GM12878 (cell line): Measurements from ENCODE around the gene RASGRP3. TPM values are rescaled to one million over a fixed set of nuclear protein-coding genes. Genes with fewer than 3 reads are reported as not detected.

Source experiments
- ATAC-seq: fragments of 200-7000 bp; cut with Tn5 transposase; 3 replicates; pipeline ENCODE4 v1.9.1; 2020; ENCODE audit warnings: mild to moderate bottlenecking, moderate library complexity
- BruUV-seq: library from RNA; stranded (reverse); fragments of 400-500 nt; replicated peaks from 2 replicates; lab custom pipeline; 2021; lab: Mats Ljungman, UMichigan
- CTCF ChIA-PET: fragments of 300-600 bp; sonication (Branson Sonifier 250); formaldehyde crosslinking; extraction: SDS; loops from one replicate; lab custom pipeline; 2021; ENCODE audit warnings: inconsistent platforms; lab: Yijun Ruan, JAX
- POLR2A ChIA-PET: fragments of 350-600 bp; formaldehyde crosslinking; extraction: SDS; loops from one replicate; lab custom pipeline; 2021; ENCODE audit warnings: inconsistent platforms; lab: Charles Lee
- RAD21 ChIA-PET: fragments of 300-600 bp; sonication (Branson Sonifier 250); formaldehyde crosslinking; loops from one replicate; lab custom pipeline; 2023; ENCODE audit warnings: antibody characterized with exemption; ENCODE audit not compliant: unreplicated experiment; lab: Charles Lee
- SMC1A ChIA-PET: fragments of 300-600 bp; sonication (Branson Sonifier 250); formaldehyde crosslinking; loops from one replicate; lab custom pipeline; 2023; ENCODE audit not compliant: unreplicated experiment, uncharacterized antibody; lab: Charles Lee
- DNase-seq: peaks from one replicate; pipeline ENCODE4 v3.0.0-alpha.2; 2011; ENCODE audit warnings: low read depth, low spot score
- FAIRE-seq: peaks from 3 replicates; lab custom pipeline; 2011; peaks lifted over from hg19 to GRCh38; lab: Jason Lieb, UNC
- H2AFZ ChIP-seq: 2 replicates; pipeline ENCODE4 v1.6.0; 2011; ENCODE audit warnings: low read depth, low read length, control low read depth; ENCODE audit not compliant: control insufficient read depth
- H3K27ac ChIP-seq: 2 replicates; pipeline ENCODE4 v1.5.1; 2011; ENCODE audit warnings: control low read depth; ENCODE audit not compliant: control insufficient read depth, insufficient read depth
- H3K27me3 ChIP-seq, 2 experiments: replicated peaks in 1 of 2; 2 replicates each; pipeline versions ENCODE4 v1.6.0 to v1.6.1; 2011; ENCODE audit warnings: low read length in 1 of 2; ENCODE audit not compliant: control insufficient read depth in 2 of 2, insufficient read depth in 2 of 2
- H3K36me3 ChIP-seq, 2 experiments: 2 replicates each; pipeline ENCODE4 v1.5.1; 2011; ENCODE audit warnings: low read length in 1 of 2; ENCODE audit not compliant: control insufficient read depth in 2 of 2, insufficient read depth in 2 of 2
- H3K4me1 ChIP-seq: 2 replicates; pipeline ENCODE4 v1.6.1; 2011; ENCODE audit warnings: mild to moderate bottlenecking, low read length, moderate library complexity, mixed read lengths; ENCODE audit not compliant: control insufficient read depth, insufficient read depth
- H3K4me2 ChIP-seq: 2 replicates; pipeline ENCODE4 v1.6.0; 2011; ENCODE audit warnings: control low read depth; ENCODE audit not compliant: control insufficient read depth, insufficient read depth
- H3K4me3 ChIP-seq: fragments of 200-600 bp; sonication (generic); 2 replicates; pipeline ENCODE4 v1.5.1; 2016
- H3K79me2 ChIP-seq: 2 replicates; pipeline ENCODE4 v1.6.0; 2011; ENCODE audit warnings: low read length; ENCODE audit not compliant: control insufficient read depth, insufficient read depth
- H3K9ac ChIP-seq: 2 replicates; pipeline ENCODE4 v1.8.0; 2011; ENCODE audit warnings: low read length, control low read depth, mixed read lengths; ENCODE audit not compliant: control insufficient read depth, insufficient read depth
- H3K9me3 ChIP-seq: replicated peaks from 3 replicates; pipeline ENCODE4 v1.5.1; 2011; ENCODE audit warnings: mild to moderate bottlenecking, low read length; ENCODE audit not compliant: control insufficient read depth, insufficient read depth
- H4K20me1 ChIP-seq: 2 replicates; pipeline ENCODE4 v1.6.0; 2011; ENCODE audit not compliant: control insufficient read depth, insufficient read depth
- ASH2L ChIP-seq: fragments of 300-600, 200-600 bp; sonication (generic); IDR thresholded peaks from 2 replicates; pipeline ENCODE4 v1.6.1; 2017; ENCODE audit warnings: low read depth, mild to moderate bottlenecking, borderline replicate concordance
- E2F8 ChIP-seq: fragments of 450-650 bp; IDR thresholded peaks from 2 replicates; pipeline ENCODE4 v1.6.1; 2018; ENCODE audit warnings: mild to moderate bottlenecking, low read depth, moderate library complexity; ENCODE audit not compliant: partially characterized antibody
- E4F1 ChIP-seq: fragments of 450-650 bp; IDR thresholded peaks from 2 replicates; pipeline ENCODE4 v1.6.1; 2018; ENCODE audit warnings: borderline replicate concordance, mild to moderate bottlenecking; ENCODE audit not compliant: partially characterized antibody
- FOXM1 ChIP-seq: IDR thresholded peaks from 2 replicates; pipeline ENCODE4 v1.6.1; 2012; ENCODE audit warnings: low read depth, mild to moderate bottlenecking, inconsistent platforms, low read length, moderate library complexity
- GABPA ChIP-seq: IDR thresholded peaks from 2 replicates; pipeline ENCODE4 v1.6.1; 2014; ENCODE audit warnings: antibody characterized with exemption, low read depth, mild to moderate bottlenecking, inconsistent platforms
- HCFC1 ChIP-seq: fragments of 150-350 bp; IDR thresholded peaks from 2 replicates; pipeline ENCODE4 v1.6.1; 2014; ENCODE audit warnings: low read length
- IKZF1 ChIP-seq: fragments of 450-650 bp; conservative IDR thresholded peaks from 2 replicates; pipeline ENCODE4 v1.6.1; 2017; ENCODE audit warnings: antibody characterized with exemption, mild to moderate bottlenecking
- JUNB ChIP-seq: IDR thresholded peaks from 2 replicates; pipeline ENCODE4 v1.6.1; 2016; ENCODE audit warnings: antibody characterized with exemption, mild to moderate bottlenecking
- KDM1A ChIP-seq: fragments of 200-600 bp; sonication (generic); IDR thresholded peaks from 2 replicates; pipeline ENCODE4 v1.6.1; 2016; ENCODE audit warnings: borderline replicate concordance
- MEF2A ChIP-seq: IDR thresholded peaks from 2 replicates; pipeline ENCODE4 v1.6.1; 2011; ENCODE audit warnings: low read depth, mild to moderate bottlenecking, low read length, moderate library complexity; ENCODE audit not compliant: insufficient read depth
- PKNOX1 ChIP-seq: fragments of 450-650 bp; IDR thresholded peaks from 2 replicates; pipeline ENCODE4 v1.6.1; 2016; ENCODE audit warnings: mild to moderate bottlenecking
- POU2F2 ChIP-seq: IDR thresholded peaks from 3 replicates; pipeline ENCODE4 v1.6.1; 2011; ENCODE audit warnings: low read depth, mild to moderate bottlenecking, low read length, borderline replicate concordance
- SIN3A ChIP-seq: IDR thresholded peaks from 2 replicates; pipeline ENCODE4 v1.6.1; 2012; ENCODE audit warnings: low read depth, low read length, improper control_type of control experiment
- SMAD1 ChIP-seq: fragments of 450-650 bp; IDR thresholded peaks from 2 replicates; pipeline ENCODE4 v1.6.1; 2018; ENCODE audit warnings: mild to moderate bottlenecking, low read depth; ENCODE audit not compliant: partially characterized antibody
- SMARCA5 ChIP-seq: fragments of 450-650 bp; IDR thresholded peaks from 2 replicates; pipeline ENCODE4 v1.6.1; 2017; ENCODE audit warnings: mild to moderate bottlenecking
- SREBF1 ChIP-seq: IDR thresholded peaks from 2 replicates; pipeline ENCODE4 v1.6.1; 2012; ENCODE audit warnings: mild to moderate bottlenecking, low read length
- WRNIP1 ChIP-seq: IDR thresholded peaks from 2 replicates; pipeline ENCODE4 v1.6.1; 2011; ENCODE audit warnings: low read depth, low read length, improper control_type of control experiment, borderline replicate concordance
- YBX1 ChIP-seq: fragments of 450-650 bp; IDR thresholded peaks from 2 replicates; pipeline ENCODE4 v1.6.1; 2016; ENCODE audit warnings: antibody characterized with exemption
- ZNF207 ChIP-seq: fragments of 450-650 bp; IDR thresholded peaks from 2 replicates; pipeline ENCODE4 v1.6.1; 2014; ENCODE audit warnings: antibody characterized with exemption, mild to moderate bottlenecking, borderline replicate concordance
- ZNF622 ChIP-seq: fragments of 450-650 bp; IDR thresholded peaks from 2 replicates; pipeline ENCODE4 v1.6.1; 2017; ENCODE audit warnings: mild to moderate bottlenecking, inconsistent platforms
- WGBS: methylation state at CpG from one replicate; pipeline ENCODE4 v1.1.6; 2016; ENCODE audit warnings: low lambda C conversion rate; ENCODE audit not compliant: insufficient replicate concordance, insufficient coverage; ENCODE audit errors: missing lambda C conversion rate; 5-methylcytosine and 5-hydroxymethylcytosine counted together
- in situ Hi-C: fragments of 300-500 bp; cut with MboI; formaldehyde crosslinking; loops from 9 replicates; pipeline ENCODE4 v1.14.3; 2018; ENCODE audit warnings: mixed read lengths
- intact Hi-C: fragments of 100-400 bp; cut with micrococcal nuclease; formaldehyde crosslinking; loops from one replicate; pipeline ENCODE4 v1.14.2; 2022; ENCODE audit not compliant: unreplicated experiment
- polyA plus RNA-seq, 11 experiments: library from polyadenylated mRNA; depleted of rRNA in 4 of 11; unstranded in 6 of 11; stranded (reverse) in 5 of 11; fragments of >200 nt; fragmentation: Nextera tagmentation in 4 of 11; fragmentation: Illumina TruSeq in 1 of 11; extraction: Ambion mirVana in 4 of 11; extraction: Trizol in 1 of 11; gene quantifications; 1 replicate in 1 of 11; 2 replicates in 10 of 11; pipeline versions ENCODE4 v1.2.1 to v1.2.3, GENCODE V29; 2011 to 2016; ENCODE audit warnings: inconsistent platforms in 2 of 11, missing spikeins in 2 of 11, low read depth in 1 of 11
- total RNA-seq, 4 experiments: library from RNA; depleted of rRNA in 3 of 4; stranded (reverse); fragments of >200 nt in 3 of 4; fragmentation: Illumina TruSeq in 1 of 4; extraction: Trizol in 1 of 4; gene quantifications; 2 replicates each; pipeline versions ENCODE4 v1.2.1 to v1.2.3, GENCODE V29; 2013 to 2021

Gene RASGRP3
- total and polyA plus RNA-seq, 10 of the 15 experiments (the other 5 are each of a cell fraction or from before 2014, with no cell fraction given), result 31.6 to 106 (median 64.7) TPM

GRCh38 chr2:33589444-33589843, 113.0 kb downstream of the RASGRP3 start:
- POLR2A ChIA-PET, result interaction anchor here (1.1 kb wide), 1 partner anchor 113 kb away, joined by 4 read pairs; the partner anchor contains the start of gene RASGRP3
- H3K4me1 ChIP-seq, result no peaks in the 10 kb centered on the region
- intact Hi-C loops, result loop anchor here (10.0 kb wide), 4 partner anchors 215 to 1035 kb away; partner anchors contain the start of gene LTBP1
- RAD21 ChIA-PET, result no interaction called here
- DNase-seq (no peak), FAIRE-seq (no peak), ATAC-seq (no peak)
- H3K4me3 ChIP-seq, result no peak overlapping the region
- H4K20me1 ChIP-seq, result no peaks in the 10 kb centered on the region
- H3K79me2 ChIP-seq, result peaks cover 8% of the 10 kb centered on the region
- H2AFZ ChIP-seq, result no peak overlapping the region
- H3K9me3 ChIP-seq, result no peaks in the 10 kb centered on the region
- in situ Hi-C loops, result loop anchor here (25.0 kb wide), 1 partner anchor 827 kb away; no protein-coding TSS in a partner anchor
- no TSS peak for BruUV-seq
- H3K9ac ChIP-seq, result no peak overlapping the region
- no peak overlapping the region for H3K4me2 ChIP-seq
- H3K27me3 ChIP-seq, result no peaks in the 10 kb centered on the region
- H3K36me3 ChIP-seq, result peaks cover 4 to 26% of the 10 kb centered on the region in 2 experiments
- SMC1A ChIA-PET, result no interaction called here
- CTCF ChIA-PET, result interaction anchor here (1.1 kb wide), 1 partner anchor 10 kb away, joined by 3 read pairs; the partner anchor contains the start of gene FAM98A
- WGBS, result 100% methylated on average over 1 of the region's 1 CpG
- TF ChIP-seq KDM1A (no peak), ZNF622 (no peak), SMARCA5 (no peak), SIN3A (no peak), YBX1 (no peak), ASH2L (no peak), SREBF1 (no peak), JUNB (no peak), WRNIP1 (no peak), ZNF207 (no peak), SMAD1 (no peak), E4F1 (no peak), HCFC1 (no peak), POU2F2 (no peak), MEF2A (no peak), GABPA (no peak), IKZF1 (no peak), FOXM1 (no peak), E2F8 (no peak), PKNOX1 (no peak)
- H3K27ac ChIP-seq, result no peak overlapping the region
